ENCODE results near the gene TAF1.

Gene TAF1

GRCh38 chrX:71514367-71515037, 148.3 kb downstream of the TAF1 start:
- peak; percentile 19 for DNase-seq

- DNase-seq, result no peak
Measured at GRCh38 chrX:71515038-71515396, 148.9 kb downstream of the TAF1 start.

Measured in activated naive CD4-positive, alpha-beta T cell treated with Interleukin-2 at 50 U/mL for 16 hours (primary cell).